GM10248 (cell line): ENCODE measurements around the gene HLA-DRB1.

Source experiments
- CTCF ChIA-PET: fragments of 300-600 bp; sonication (Branson Sonifier 250); formaldehyde crosslinking; extraction: SDS; loops from one replicate; lab custom pipeline; 2021; ENCODE audit warnings: antibody characterized with exemption; lab: Yijun Ruan, JAX
- POLR2A ChIA-PET: fragments of 350-650 bp; sonication (Branson Sonifier 250); formaldehyde crosslinking; extraction: SDS; loops from one replicate; lab custom pipeline; 2020; ENCODE audit warnings: antibody characterized with exemption; lab: Yijun Ruan, JAX
- DNase-seq: peaks from one replicate; pipeline ENCODE4 v3.0.0; 2012; ENCODE audit errors: extremely low spot score
- CTCF ChIP-seq: IDR thresholded peaks from 2 replicates; pipeline ENCODE4 v1.5.1; 2012; ENCODE audit warnings: mild to moderate bottlenecking, low read depth; ENCODE audit errors: extremely low read depth, missing control alignments, control extremely low read depth

The HLA-DRB1 gene

DNA sequence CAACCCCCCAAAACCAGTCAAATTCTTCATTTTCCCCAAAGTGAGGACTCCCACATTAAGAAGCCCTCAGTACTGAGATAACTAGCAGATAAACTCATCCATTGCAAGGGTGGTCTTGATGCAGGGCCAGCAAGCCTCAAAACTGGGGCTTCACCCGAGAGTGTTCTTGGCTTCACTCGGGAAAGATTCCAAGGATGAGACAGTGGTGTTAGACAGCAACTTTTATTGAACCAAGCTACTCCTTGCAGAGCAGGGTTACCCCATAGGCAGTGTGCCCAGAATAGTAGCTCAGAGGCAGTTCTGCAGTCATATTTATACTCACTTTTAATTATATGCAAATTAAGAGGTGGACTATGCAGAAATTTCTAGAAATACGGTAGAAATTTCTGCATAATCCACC lies 31.7 kb upstream of the HLA-DRB1 start:
- POLR2A ChIA-PET = interaction anchor here (1.1 to 1.9 kb wide), 2 partner anchors 14 to 16 kb away, joined by 5 to 8 read pairs; partner anchors contain the start of gene HLA-DQA1
- DNase-seq = no peak
- TF ChIP-seq CTCF = no peak
- CTCF ChIA-PET = interaction anchor here (0.9 to 3.3 kb wide), 11 partner anchors 8 to 205 kb away, joined by 3 to 17 read pairs (median 8); no protein-coding TSS in a partner anchor

DNA sequence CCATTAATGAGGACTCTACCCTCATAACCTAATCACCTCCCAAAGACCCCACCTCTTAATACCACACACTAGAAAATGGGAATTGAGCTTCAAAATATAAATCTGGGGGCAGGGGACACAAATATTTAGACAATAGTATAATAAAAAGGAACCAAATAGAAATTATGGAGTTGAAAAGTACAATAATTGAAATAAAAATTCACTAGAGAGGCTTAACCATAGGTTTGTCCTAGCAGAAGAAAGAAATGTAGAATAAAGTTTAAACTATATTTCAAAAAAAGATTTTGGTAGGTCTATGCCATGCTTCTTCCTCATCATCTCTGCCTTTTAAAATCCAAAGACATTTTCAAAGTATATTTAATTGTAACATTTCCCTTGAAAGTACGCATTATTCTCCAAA lies 28.1 kb upstream of the HLA-DRB1 start:
- ChIA-PET CTCF (no interaction called here), POLR2A (no interaction called here)
- no peak for TF ChIP-seq CTCF
- DNase-seq = no peak

- CTCF ChIA-PET = no interaction called here
These were observed 26.4 kb upstream of the HLA-DRB1 start for GRCh38 chr6:32615885-32616532.

GRCh38 chr6:32614366-32615081 lies 24.9 kb upstream of the HLA-DRB1 start:
- TF ChIP-seq CTCF = no peak
- POLR2A ChIA-PET = no interaction called here
- no peak for DNase-seq
- CTCF ChIA-PET = interaction anchor here (0.8 to 1.9 kb wide), 3 partner anchors 8 to 81 kb away, joined by 3 to 17 read pairs (median 4); no protein-coding TSS in a partner anchor

More at GRCh38 chr6:32615885-32616532, 26.4 kb upstream of the HLA-DRB1 start:
- DNase-seq = no peak
- POLR2A ChIA-PET = no interaction called here
- no peak for TF ChIP-seq CTCF

DNA sequence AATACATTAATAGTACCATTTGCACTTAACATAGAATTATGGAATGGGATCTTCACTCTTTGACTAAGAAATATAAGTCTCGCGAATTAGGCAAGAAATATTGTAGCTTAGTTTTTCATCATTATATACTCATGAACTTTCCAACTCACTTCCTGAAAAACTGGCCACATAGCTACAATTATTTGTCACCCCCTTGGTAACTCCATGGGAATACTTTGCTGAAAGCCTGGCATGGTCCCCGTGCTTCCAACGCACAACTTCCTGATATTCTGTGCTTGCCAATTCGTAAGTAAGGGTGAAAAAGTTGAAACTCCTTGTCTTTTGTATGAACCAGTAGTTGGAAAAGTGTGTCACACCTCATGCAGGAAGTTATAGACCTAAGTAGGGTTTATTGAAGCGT lies 23.8 kb upstream of the HLA-DRB1 start:
- POLR2A ChIA-PET = no interaction called here
- DNase-seq = no peak
- CTCF ChIA-PET = interaction anchor here (1.3 to 1.9 kb wide), 2 partner anchors 9 to 16 kb away, joined by 3 to 17 read pairs; no protein-coding TSS in a partner anchor
- TF ChIP-seq CTCF = no peak

GRCh38 chr6:32610682-32611296 lies 21.1 kb upstream of the HLA-DRB1 start:
- CTCF ChIA-PET = interaction anchor here (2.4 kb wide), 1 partner anchor 12 kb away, joined by 16 read pairs; no protein-coding TSS in a partner anchor
- TF ChIP-seq CTCF = no peak

More at GRCh38 chr6:32610682-32611296, 21.1 kb upstream of the HLA-DRB1 start:
- DNase-seq = no peak
- POLR2A ChIA-PET = no interaction called here
